T-helper 1 cell (primary cell): ENCODE data around the gene UBE2I.

Source experiments
- DNase-seq, 5 donors: peaks; one replicate each; pipeline ENCODE4 v3.0.0-alpha.2; 2012 to 2020

Gene UBE2I

DNA sequence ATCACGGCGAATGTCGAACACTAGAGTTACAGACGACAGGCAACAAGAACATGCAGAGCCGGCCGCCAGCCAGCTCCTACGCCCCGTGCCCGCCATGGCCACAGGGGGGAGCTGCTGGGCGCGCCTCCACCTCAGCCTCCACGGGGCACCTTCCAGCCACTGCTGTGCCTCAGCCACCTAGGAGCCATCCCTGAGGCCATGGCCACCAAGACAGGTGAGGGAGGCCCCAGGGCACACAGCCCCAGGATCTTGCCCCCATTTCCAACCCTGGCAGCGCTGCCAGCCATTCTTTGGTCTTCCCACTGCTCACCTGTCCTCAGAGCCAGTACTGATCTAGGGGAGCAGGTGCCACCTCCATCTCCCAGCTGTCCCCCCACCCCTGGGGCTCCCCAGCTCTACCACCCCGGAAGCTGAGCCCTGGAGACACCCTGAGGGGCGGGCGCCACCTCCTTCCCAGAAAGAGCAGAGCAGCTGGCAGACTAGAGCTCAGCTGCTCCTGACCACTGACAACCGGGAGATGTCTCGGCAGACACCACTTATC lies 54.1 kb downstream of the UBE2I start:
- DNase-seq: peak; percentile 43 to 64 (median 54)

DNA sequence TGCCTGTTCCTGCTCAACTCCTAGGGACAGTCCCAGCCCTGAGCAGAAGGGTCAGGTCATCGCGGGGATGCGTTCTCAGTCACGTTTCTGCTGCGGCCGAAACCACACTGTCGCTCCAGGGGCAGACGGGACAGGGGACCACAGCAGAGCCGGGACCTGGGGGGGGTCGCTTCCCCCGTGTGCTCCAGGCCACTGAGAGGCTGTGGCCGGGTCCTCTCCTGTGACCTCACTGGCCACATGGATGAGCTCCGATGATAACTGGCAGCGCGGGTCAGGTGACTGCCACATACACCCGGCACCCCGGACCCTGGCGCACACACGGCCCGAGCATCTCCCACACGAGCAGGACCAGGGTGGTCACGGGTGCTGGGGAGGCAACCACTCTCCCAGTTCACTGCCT lies 55.1 kb downstream of the UBE2I start:
- no peak for DNase-seq

DNA sequence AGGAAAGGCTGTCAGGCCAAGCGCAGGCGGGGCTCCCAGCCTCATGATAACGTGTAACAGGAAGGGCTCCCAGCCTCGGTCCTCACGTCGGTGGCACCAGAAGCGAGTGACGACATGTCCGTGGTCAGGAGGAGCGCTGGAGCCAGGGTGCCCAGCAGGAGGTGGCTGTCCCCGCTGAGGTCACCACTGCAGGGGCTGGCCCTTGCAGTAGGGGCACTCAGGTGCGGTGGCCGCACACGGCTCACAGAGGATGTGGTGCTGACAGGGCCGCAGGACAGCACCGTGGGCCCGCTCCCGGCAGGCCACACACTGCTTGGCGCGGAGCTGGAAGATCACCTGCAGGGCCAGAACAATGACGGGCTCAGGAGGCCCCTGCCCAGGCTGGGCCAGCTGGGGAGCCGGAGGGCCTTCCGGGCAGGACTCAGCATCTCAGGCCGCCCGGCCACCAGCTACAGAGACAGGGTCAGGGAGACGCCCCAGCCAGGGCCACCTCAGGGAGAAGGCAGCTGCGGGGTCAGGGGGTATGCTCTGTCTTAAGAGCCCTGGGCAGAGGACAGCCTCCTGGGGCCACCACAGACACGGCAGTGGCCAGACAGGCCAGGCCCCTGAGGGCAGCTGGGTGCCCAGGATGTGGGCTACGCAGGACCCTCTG lies 56.8 kb downstream of the UBE2I start:
- DNase-seq: no peak

DNA sequence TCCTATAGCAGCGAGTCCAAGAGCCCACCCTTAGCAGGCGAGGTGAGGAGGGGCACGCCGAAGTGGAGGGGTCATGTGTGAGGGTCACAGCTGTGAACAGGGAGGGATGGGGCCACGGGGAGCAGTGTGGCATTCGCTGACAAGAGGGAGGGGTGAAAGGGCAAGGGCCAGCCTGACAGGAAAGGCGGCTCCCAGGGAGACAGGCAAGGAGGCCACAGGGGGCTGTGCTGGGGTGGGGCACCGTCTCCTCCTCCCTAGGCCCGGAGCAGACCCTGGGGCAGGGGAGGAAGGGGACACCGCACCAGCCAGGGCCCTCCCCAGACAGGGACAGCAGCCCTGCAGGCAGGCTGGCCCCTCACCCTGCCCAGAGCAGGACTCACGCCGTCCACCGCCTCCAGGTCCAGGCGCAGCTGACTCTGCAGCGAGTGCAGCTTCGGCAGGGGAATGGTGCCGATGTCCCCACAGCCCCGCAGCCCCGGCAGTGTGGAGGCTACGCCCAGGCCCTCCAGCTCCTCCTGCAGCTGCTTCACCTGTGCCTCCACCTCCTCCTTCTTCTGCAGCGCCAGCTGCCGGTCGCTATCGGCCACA lies 57.4 kb downstream of the UBE2I start:
- DNase-seq: no peak

DNA sequence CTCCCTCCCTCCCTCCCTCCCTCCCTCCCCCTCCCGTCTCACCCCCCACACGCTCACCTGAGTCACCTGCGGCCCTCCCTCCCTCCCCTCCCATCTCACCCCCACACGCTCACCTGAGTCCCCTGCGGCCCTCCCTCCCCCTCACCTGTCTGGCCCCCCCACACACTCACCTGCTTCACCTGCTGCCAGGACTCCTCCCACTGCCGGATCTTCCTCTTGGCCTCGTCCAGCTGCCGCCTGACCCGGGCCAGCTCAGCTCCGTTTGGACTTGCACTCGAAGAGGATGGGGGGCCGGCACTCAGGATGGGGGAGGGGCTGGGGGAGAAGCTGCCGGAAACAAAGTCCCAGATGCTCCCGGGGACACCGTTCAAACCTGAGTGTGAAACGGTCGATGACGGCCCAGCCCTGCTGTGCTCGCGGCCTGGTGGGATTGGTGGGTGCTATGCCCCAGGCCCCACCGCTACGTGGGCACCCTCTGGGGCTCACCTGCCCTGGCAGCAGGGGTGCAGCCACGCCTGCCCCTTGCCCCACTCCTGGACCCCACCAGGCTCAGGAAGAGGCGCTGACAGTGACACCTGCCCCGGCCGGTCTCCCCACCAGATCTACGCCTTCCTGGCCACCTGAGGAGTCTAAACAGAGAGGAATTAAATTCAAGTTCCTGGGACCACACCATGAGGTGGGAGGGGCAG lies 58.2 kb downstream of the UBE2I start:
- no peak for DNase-seq

DNA sequence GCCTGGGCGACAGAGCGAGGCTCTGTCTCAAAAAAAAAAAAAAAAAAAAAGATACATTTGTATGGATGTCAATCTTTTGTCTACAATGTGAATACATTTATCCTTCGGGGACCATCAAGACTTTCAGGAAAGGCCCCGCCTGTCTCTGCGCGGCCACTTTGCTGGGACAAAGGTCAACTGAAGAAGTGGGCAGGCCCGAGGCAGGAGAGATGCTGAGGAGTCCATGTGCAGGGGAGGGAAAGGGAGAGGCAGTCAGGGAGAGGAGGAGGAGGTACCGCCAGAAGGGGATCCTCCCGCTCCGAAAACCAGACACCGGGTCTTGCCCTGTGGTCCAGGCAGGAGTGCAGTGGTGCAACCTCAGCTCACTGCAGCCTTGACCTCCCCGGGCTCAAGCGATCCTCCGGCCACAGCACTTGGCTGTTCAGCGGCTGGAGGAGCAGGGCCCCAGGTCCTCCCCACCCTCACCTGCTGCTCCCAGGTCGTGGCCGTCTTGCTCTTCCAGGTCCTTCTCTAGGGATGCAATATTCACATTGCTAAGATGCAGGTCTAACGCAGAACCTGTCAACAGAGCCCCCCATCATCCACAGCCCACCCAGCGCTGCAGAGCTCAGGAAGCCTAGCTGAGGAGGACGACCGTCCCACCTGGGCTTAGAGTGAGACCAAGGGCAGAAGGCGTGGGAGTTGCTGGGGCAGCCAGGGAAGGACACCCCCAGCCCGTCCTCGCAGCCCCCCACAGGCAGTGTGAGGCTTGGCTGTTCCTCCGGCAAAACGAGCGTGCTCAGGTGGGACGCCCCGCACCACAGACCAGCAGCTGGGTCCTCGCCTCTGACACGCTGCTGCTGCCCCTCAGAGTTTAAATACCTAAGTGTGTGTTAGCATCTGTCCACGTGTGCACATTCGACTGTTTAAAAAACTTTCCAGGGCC lies 61.9 kb downstream of the UBE2I start:
- no peak for DNase-seq

DNA sequence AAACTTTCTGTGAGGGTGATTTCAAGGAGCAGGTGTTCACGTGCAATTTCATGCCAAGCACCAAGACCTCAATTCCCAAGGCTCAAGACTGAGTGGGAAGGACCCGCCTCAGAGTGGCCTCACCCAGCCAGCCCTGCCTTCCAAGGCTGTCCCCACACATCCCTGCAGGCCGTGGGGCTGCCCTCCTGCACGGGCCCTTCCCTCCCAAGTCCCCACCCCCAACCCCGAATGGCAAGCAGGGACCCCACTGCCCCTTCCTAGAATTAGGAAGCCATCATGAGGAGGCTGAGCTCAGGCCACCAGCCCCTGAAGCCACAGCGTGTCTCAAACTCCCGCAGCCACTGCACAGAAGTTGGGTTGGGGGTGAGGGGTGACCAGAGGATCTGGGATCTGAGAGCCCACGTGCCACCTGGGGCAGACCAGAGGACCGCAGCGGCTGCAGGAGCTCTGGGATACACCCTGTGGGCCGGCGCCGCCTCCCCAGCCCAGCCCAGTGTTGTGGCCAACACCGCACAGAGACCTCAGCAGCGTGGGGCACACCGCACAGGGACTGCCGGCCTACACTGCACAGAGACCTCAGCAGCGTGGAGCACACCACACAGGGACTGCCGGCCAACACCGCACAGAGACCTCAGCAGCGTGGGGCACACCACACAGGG lies 63.0 kb downstream of the UBE2I start:
- no peak for DNase-seq

DNA sequence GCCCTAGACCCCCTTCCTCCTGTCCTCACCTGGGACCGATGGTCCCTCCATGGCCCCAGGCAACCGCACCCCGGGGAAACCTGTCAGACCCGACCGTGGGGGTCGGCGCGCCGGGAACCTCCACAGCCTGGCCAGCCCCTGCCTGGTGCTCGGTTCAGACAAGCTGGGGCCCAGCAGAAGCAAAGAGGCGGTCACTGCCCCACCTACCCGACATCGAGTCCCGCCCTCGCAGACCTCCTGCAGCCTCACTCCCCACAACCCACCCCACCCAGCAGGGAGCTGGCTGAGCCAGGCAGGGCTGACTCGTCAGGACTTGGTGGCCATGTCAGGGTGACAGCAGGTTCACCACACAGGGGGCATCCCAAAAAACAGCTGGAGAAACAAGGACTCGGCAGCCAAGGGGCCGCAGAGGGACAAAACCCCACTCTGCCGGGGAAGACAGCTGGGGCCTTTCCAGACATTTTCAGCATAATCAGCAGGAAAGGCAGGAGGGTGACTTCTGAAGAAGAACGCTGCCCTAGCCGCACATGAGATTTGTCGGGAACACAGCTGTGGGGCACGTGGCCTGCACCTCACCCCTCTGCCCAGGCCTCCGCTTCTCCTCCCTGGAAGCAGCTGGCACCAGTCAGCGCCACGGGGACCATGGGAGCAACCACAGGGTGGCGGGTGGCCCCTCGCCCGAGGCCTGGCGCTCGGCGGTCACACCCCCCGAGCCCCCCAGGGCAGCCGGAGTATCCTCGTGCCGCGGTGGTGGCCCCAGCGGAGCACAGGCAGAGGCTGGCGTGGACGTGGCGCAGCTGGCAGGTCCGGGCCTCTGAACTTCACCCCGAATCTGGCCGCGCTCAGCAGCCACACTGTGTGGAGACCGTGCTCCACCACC lies 65.2 kb downstream of the UBE2I start:
- DNase-seq: no peak

DNA sequence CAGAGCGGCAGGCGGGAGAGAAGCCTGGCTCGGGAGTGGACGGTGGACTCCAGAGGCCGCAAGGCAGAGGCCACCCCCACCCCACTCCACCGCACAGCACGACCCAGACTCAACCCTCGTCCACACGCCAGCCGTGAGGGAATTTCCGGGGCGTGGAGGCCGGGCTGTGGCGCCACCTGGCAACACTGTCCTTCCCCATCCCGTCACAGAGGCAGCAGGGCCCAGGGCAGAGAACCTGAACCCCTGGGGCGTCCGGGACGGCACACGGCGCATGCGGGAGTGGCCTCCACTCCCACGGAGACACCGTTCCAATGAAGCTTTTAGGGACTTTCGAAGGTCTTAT lies 65.8 kb downstream of the UBE2I start:
- DNase-seq: no peak

DNA sequence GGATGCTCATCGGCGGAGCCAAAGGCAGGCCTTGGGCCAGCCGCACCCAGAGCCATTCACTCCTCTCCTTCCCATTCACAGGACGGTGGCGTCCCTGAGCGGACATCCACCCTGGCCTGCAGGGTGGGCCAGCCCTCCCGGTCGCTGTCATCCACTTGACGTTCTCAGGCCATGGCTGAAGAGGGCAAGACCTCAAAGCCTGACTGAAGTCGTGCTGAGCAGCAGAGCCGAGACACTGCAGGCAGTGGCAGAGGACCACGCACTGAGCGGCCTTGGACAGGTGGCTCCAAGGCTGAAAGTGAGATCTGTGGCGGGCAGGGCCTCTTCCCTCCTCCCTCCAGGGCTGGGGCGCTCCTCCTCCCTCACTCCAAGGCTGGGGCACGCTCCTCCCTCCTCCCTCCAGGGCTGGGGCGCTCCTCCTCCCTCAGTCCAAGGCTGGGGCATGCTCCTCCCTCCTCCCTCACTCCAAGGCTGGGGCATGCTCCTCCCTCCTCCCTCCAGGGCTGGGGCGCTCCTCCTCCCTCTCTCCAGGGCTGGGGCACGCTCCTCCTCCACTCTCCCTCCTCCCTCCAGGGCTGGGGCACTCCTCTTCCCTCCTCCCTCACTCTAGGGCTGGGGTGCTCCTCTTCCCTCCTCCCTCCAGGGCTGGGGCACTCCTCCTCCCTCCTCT lies 66.4 kb downstream of the UBE2I start:
- no peak for DNase-seq
